Stimulated activated naive CD8-positive, alpha-beta T cell treated with anti-CD3 and anti-CD28 coated beads, Interleukin-15, Interleukin-2, amounts not matched to agents 100 ng/mL and 50 ng/mL, for 24 hours (primary cell): Measurements from ENCODE around the gene PRKACB.

Experiments used
- H3K27ac Mint-ChIP-seq: one replicate; pipeline ENCODE4 v1.8.0; 2021; ENCODE audit warnings: mild to moderate bottlenecking, mixed read lengths
- H3K27me3 Mint-ChIP-seq: one replicate; pipeline ENCODE4 v1.8.0; 2021; ENCODE audit warnings: mixed read lengths
- H3K36me3 Mint-ChIP-seq: one replicate; pipeline ENCODE4 v1.8.0; 2021; ENCODE audit warnings: low read depth, mixed read lengths
- H3K4me1 Mint-ChIP-seq: one replicate; pipeline ENCODE4 v1.8.0; 2021; ENCODE audit warnings: low read depth, mixed read lengths
- H3K4me3 Mint-ChIP-seq: one replicate; pipeline ENCODE4 v1.8.0; 2021; ENCODE audit warnings: mild to moderate bottlenecking, mixed read lengths
- H3K9me3 Mint-ChIP-seq: one replicate; pipeline ENCODE4 v1.8.0; 2021; ENCODE audit warnings: mixed read lengths

PRKACB gene

GRCh38 chr1:84259376-84259775, 115.3 kb downstream of the PRKACB start:
- H3K27ac Mint-ChIP-seq, result no peak overlapping the region
- no peaks in the 10 kb centered on the region for H3K36me3 Mint-ChIP-seq
- no peaks in the 10 kb centered on the region for H3K9me3 Mint-ChIP-seq
- no peaks in the 10 kb centered on the region for H3K27me3 Mint-ChIP-seq
- H3K4me1 Mint-ChIP-seq, result no peaks in the 10 kb centered on the region
- H3K4me3 Mint-ChIP-seq, result no peak overlapping the region

- H3K9me3 Mint-ChIP-seq, result no peaks in the 10 kb centered on the region
- no peaks in the 10 kb centered on the region for H3K36me3 Mint-ChIP-seq
- no peaks in the 10 kb centered on the region for H3K27me3 Mint-ChIP-seq
- no peak overlapping the region for H3K27ac Mint-ChIP-seq
- no peaks in the 10 kb centered on the region for H3K4me1 Mint-ChIP-seq
- H3K4me3 Mint-ChIP-seq, result no peak overlapping the region
These were observed 115.9 kb downstream of the PRKACB start for GRCh38 chr1:84259989-84260388.

GRCh38 chr1:84260852-84261518, 116.9 kb downstream of the PRKACB start:
- H3K4me1 Mint-ChIP-seq, result no peaks in the 10 kb centered on the region

GRCh38 chr1:84264961-84265360, 120.9 kb downstream of the PRKACB start:
- H3K27ac Mint-ChIP-seq, result no peak overlapping the region
- no peaks in the 10 kb centered on the region for H3K36me3 Mint-ChIP-seq
- no peaks in the 10 kb centered on the region for H3K27me3 Mint-ChIP-seq
- H3K4me3 Mint-ChIP-seq, result no peak overlapping the region
- H3K4me1 Mint-ChIP-seq, result no peaks in the 10 kb centered on the region
- H3K9me3 Mint-ChIP-seq, result no peaks in the 10 kb centered on the region

More at GRCh38 chr1:84260852-84261518, 116.9 kb downstream of the PRKACB start:
- H3K27ac Mint-ChIP-seq, result no peak overlapping the region
- H3K27me3 Mint-ChIP-seq, result no peaks in the 10 kb centered on the region
- H3K36me3 Mint-ChIP-seq, result no peaks in the 10 kb centered on the region
- no peaks in the 10 kb centered on the region for H3K9me3 Mint-ChIP-seq
- no peak overlapping the region for H3K4me3 Mint-ChIP-seq

GRCh38 chr1:84265867-84266266, 121.8 kb downstream of the PRKACB start:
- no peak overlapping the region for H3K27ac Mint-ChIP-seq
- H3K27me3 Mint-ChIP-seq, result no peaks in the 10 kb centered on the region
- H3K4me1 Mint-ChIP-seq, result peaks cover 2% of the 10 kb centered on the region
- H3K36me3 Mint-ChIP-seq, result no peaks in the 10 kb centered on the region
- no peaks in the 10 kb centered on the region for H3K9me3 Mint-ChIP-seq
- no peak overlapping the region for H3K4me3 Mint-ChIP-seq

GRCh38 chr1:84266748-84267147, 122.7 kb downstream of the PRKACB start:
- no peak overlapping the region for H3K27ac Mint-ChIP-seq
- H3K9me3 Mint-ChIP-seq, result no peaks in the 10 kb centered on the region
- H3K4me1 Mint-ChIP-seq, result peaks cover 11% of the 10 kb centered on the region
- H3K27me3 Mint-ChIP-seq, result no peaks in the 10 kb centered on the region
- H3K36me3 Mint-ChIP-seq, result no peaks in the 10 kb centered on the region
- H3K4me3 Mint-ChIP-seq, result no peak overlapping the region

GRCh38 chr1:84267476-84267875, 123.4 kb downstream of the PRKACB start:
- H3K27ac Mint-ChIP-seq, result no peak overlapping the region
- H3K9me3 Mint-ChIP-seq, result no peaks in the 10 kb centered on the region
- no peaks in the 10 kb centered on the region for H3K36me3 Mint-ChIP-seq
- H3K27me3 Mint-ChIP-seq, result no peaks in the 10 kb centered on the region
- peaks cover 14% of the 10 kb centered on the region for H3K4me1 Mint-ChIP-seq
- H3K4me3 Mint-ChIP-seq, result no peak overlapping the region

- H3K9me3 Mint-ChIP-seq, result no peaks in the 10 kb centered on the region
- H3K27ac Mint-ChIP-seq, result no peak overlapping the region
- no peaks in the 10 kb centered on the region for H3K27me3 Mint-ChIP-seq
- H3K4me3 Mint-ChIP-seq, result no peak overlapping the region
- H3K4me1 Mint-ChIP-seq, result peaks cover 14% of the 10 kb centered on the region
- no peaks in the 10 kb centered on the region for H3K36me3 Mint-ChIP-seq
These were observed 124.3 kb downstream of the PRKACB start for GRCh38 chr1:84268346-84268745.

- Mint-ChIP-seq H3K4me1 (peaks cover 14% of the 10 kb centered on the region), H3K27me3 (no peaks in the 10 kb centered on the region)
These were observed 125.2 kb downstream of the PRKACB start for GRCh38 chr1:84269306-84269705.

GRCh38 chr1:84271441-84272151, 127.5 kb downstream of the PRKACB start:
- H3K27ac Mint-ChIP-seq, result peak overlapping the region; percentile 51
- H3K9me3 Mint-ChIP-seq, result no peaks in the 10 kb centered on the region
- no peak overlapping the region for H3K4me3 Mint-ChIP-seq
- no peaks in the 10 kb centered on the region for H3K36me3 Mint-ChIP-seq
- H3K4me1 Mint-ChIP-seq, result peaks cover 14% of the 10 kb centered on the region
- H3K27me3 Mint-ChIP-seq, result no peaks in the 10 kb centered on the region

More at GRCh38 chr1:84269306-84269705, 125.2 kb downstream of the PRKACB start:
- Mint-ChIP-seq H3K9me3 (no peaks in the 10 kb centered on the region), H3K4me3 (no peak overlapping the region), H3K27ac (no peak overlapping the region), H3K36me3 (no peaks in the 10 kb centered on the region)

GRCh38 chr1:84272401-84272800, 128.3 kb downstream of the PRKACB start:
- Mint-ChIP-seq H3K4me1 (peaks cover 14% of the 10 kb centered on the region), H3K36me3 (no peaks in the 10 kb centered on the region), H3K27me3 (no peaks in the 10 kb centered on the region), H3K4me3 (no peak overlapping the region), H3K27ac (no peak overlapping the region), H3K9me3 (no peaks in the 10 kb centered on the region)

- no peaks in the 10 kb centered on the region for H3K9me3 Mint-ChIP-seq
These were observed 133.4 kb downstream of the PRKACB start for GRCh38 chr1:84277343-84278059.

GRCh38 chr1:84278905-84279304, 134.8 kb downstream of the PRKACB start:
- H3K27ac Mint-ChIP-seq, result no peak overlapping the region
- H3K27me3 Mint-ChIP-seq, result no peaks in the 10 kb centered on the region
- no peak overlapping the region for H3K4me3 Mint-ChIP-seq
- H3K4me1 Mint-ChIP-seq, result no peaks in the 10 kb centered on the region
- H3K36me3 Mint-ChIP-seq, result no peaks in the 10 kb centered on the region
- no peaks in the 10 kb centered on the region for H3K9me3 Mint-ChIP-seq

More at GRCh38 chr1:84277343-84278059, 133.4 kb downstream of the PRKACB start:
- Mint-ChIP-seq H3K27me3 (no peaks in the 10 kb centered on the region), H3K4me3 (no peak overlapping the region), H3K36me3 (no peaks in the 10 kb centered on the region), H3K27ac (no peak overlapping the region), H3K4me1 (no peaks in the 10 kb centered on the region)

- no peak overlapping the region for H3K27ac Mint-ChIP-seq
- no peaks in the 10 kb centered on the region for H3K4me1 Mint-ChIP-seq
- H3K27me3 Mint-ChIP-seq, result no peaks in the 10 kb centered on the region
- H3K4me3 Mint-ChIP-seq, result no peak overlapping the region
- H3K9me3 Mint-ChIP-seq, result peaks cover under 1% of the 10 kb centered on the region
- H3K36me3 Mint-ChIP-seq, result no peaks in the 10 kb centered on the region
These were observed 136.8 kb downstream of the PRKACB start for GRCh38 chr1:84280912-84281311.

- H3K4me3 Mint-ChIP-seq, result no peak overlapping the region
These were observed 138.8 kb downstream of the PRKACB start for GRCh38 chr1:84282780-84283333.

More at GRCh38 chr1:84282780-84283333, 138.8 kb downstream of the PRKACB start:
- H3K4me1 Mint-ChIP-seq, result no peaks in the 10 kb centered on the region
- H3K27ac Mint-ChIP-seq, result no peak overlapping the region
- no peaks in the 10 kb centered on the region for H3K36me3 Mint-ChIP-seq
- no peaks in the 10 kb centered on the region for H3K27me3 Mint-ChIP-seq
- H3K9me3 Mint-ChIP-seq, result peaks cover 15% of the 10 kb centered on the region
